ENCODE measurements around the gene CA5A. TPM values are rescaled to one million over a fixed set of nuclear protein-coding genes. Genes with fewer than 3 reads are reported as not detected.
"Not testable (repeated sequence)": the region's sequence is repeated elsewhere in the genome, so short reads cannot be mapped to it uniquely, and the experiment has no call there.

The CA5A gene
- total and polyA plus RNA-seq, 9 donors, result 0.02 to 0.05 TPM; not detected in 7

DNA sequence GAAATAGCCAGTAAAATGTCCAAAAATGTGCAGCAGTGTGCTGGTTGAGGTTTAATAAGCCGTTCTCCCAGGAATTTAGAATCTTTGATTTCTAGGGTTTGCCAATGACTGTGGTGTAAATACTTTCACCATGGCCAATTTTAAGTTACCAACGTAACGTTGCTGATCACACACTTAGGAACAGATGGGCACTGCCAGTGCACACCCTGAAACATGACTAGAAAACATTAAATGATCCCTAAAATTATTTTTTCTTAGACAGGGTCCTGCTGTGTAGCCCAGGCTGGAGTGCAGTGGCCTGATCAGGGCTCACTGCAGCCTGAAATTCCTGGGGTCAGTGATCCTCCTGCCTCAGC is 3.2 kb downstream of the CA5A start:
- intact Hi-C loops (cut with DNase I), result no loop called here
- Histone ChIP-seq H3K27me3 (no peaks in the 10 kb centered on the region), H3K27ac (no peak overlapping the region), H3K9me3 (no peaks in the 10 kb centered on the region), H3K4me3 (no peak overlapping the region), H3K4me1 (ENCODE audit: insufficient read depth) (no peaks in the 10 kb centered on the region), H3K36me3 (no peaks in the 10 kb centered on the region)
- no peak for DNase-seq
- WGBS, 3 donors, result 88 to 97% (median 90%) methylated on average over 3 of the region's 3 CpGs
- TF ChIP-seq, protein P1, sequence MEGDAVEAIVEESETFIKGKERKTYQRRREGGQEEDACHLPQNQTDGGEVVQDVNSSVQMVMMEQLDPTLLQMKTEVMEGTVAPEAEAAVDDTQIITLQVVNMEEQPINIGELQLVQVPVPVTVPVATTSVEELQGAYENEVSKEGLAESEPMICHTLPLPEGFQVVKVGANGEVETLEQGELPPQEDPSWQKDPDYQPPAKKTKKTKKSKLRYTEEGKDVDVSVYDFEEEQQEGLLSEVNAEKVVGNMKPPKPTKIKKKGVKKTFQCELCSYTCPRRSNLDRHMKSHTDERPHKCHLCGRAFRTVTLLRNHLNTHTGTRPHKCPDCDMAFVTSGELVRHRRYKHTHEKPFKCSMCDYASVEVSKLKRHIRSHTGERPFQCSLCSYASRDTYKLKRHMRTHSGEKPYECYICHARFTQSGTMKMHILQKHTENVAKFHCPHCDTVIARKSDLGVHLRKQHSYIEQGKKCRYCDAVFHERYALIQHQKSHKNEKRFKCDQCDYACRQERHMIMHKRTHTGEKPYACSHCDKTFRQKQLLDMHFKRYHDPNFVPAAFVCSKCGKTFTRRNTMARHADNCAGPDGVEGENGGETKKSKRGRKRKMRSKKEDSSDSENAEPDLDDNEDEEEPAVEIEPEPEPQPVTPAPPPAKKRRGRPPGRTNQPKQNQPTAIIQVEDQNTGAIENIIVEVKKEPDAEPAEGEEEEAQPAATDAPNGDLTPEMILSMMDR (IDR thresholded peaks at IDR 0.05), result no peak
- TF ChIP-seq POLR2A (IDR thresholded peaks at IDR 0.05), result no peak

DNA sequence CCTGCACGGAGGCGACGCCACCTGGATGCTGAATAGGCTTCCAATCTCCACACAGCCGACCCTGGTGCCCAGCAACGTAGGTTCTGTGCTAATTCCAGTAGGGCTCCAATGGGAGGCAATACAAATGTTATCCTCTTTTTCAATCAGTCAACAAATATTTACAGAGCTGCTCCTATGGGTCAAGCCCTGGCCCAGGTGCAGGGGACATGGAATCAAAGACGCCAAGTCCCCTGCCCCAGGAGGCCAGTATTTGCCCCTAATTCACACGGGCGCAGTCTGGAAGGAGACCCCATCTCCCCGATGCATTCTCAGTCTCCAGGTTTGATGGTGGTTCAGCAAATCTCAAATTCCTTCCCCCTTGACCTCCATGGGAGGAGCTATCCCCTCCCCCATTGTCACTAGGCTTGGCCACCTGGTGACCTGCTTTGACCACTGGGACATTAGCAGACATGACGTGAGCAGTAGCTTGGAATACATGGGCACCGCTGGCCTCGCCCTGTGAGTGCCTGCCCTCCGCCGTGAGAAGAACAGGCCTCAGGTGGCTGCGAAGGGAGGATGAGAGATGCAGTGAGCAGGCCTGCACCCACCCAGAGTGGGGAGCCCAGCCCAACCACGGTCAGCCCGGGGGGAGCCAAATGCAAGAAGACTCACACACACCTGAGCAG is 3.7 kb downstream of the CA5A start:
- H3K9me3 ChIP-seq; H3K36me3 ChIP-seq; H3K27ac ChIP-seq; H3K4me1 ChIP-seq (ENCODE audit: insufficient read depth); H3K4me3 ChIP-seq; H3K27me3 ChIP-seq; DNase-seq; intact Hi-C loops (cut with DNase I): not testable (repeated sequence)
- 95 to 96% (median 96%) methylated on average over 17 of the region's 17 CpGs for WGBS, 3 donors

GRCh38 chr16:87931504-87931903 is 4.8 kb downstream of the CA5A start:
- Histone ChIP-seq H3K4me1 (ENCODE audit: insufficient read depth) (no peaks in the 10 kb centered on the region), H3K36me3 (no peaks in the 10 kb centered on the region), H3K27me3 (no peaks in the 10 kb centered on the region), H3K27ac (no peak overlapping the region), H3K9me3 (no peaks in the 10 kb centered on the region), H3K4me3 (no peak overlapping the region)
- DNase-seq, result peak in 2 of 5 donors; percentile 20 to 61
- 16 to 22% (median 18%) methylated on average over 17 of the region's 17 CpGs for WGBS, 3 donors
- no peak for TF ChIP-seq POLR2A (IDR thresholded peaks at IDR 0.05)
- no peak for TF ChIP-seq EP300 (IDR thresholded peaks at IDR 0.05)
- TF ChIP-seq, protein P1 (IDR thresholded peaks at IDR 0.05), result no peak
- intact Hi-C loops (cut with DNase I), result no loop called here

- no peaks in the 10 kb centered on the region for H3K4me1 ChIP-seq (ENCODE audit: insufficient read depth)
- 55 to 70% (median 66%) methylated on average over 11 of the region's 11 CpGs for WGBS, 3 donors
- H3K27ac ChIP-seq, result no peak overlapping the region
- no peak for DNase-seq
- no peaks in the 10 kb centered on the region for H3K27me3 ChIP-seq
- H3K9me3 ChIP-seq, result no peaks in the 10 kb centered on the region
- no peak overlapping the region for H3K4me3 ChIP-seq
- intact Hi-C loops (cut with DNase I), result no loop called here
- no peaks in the 10 kb centered on the region for H3K36me3 ChIP-seq
- TF ChIP-seq EP300 (IDR thresholded peaks at IDR 0.05), result no peak
- no peak for TF ChIP-seq POLR2A (IDR thresholded peaks at IDR 0.05)
- TF ChIP-seq, protein P1 (IDR thresholded peaks at IDR 0.05), result no peak
Observed at GRCh38 chr16:87930456-87930855, 5.9 kb downstream of the CA5A start.

- intact Hi-C loops (cut with DNase I), result no loop called here
- Histone ChIP-seq H3K4me3 (no peak overlapping the region), H3K4me1 (ENCODE audit: insufficient read depth) (no peaks in the 10 kb centered on the region), H3K9me3 (no peaks in the 10 kb centered on the region), H3K27me3 (no peaks in the 10 kb centered on the region), H3K27ac (no peak overlapping the region), H3K36me3 (no peaks in the 10 kb centered on the region)
- no peak for DNase-seq
- TF ChIP-seq POLR2A (IDR thresholded peaks at IDR 0.05) (no peak), EP300 (IDR thresholded peaks at IDR 0.05) (no peak)
- TF ChIP-seq, protein P1 (IDR thresholded peaks at IDR 0.05), result no peak
- 62 to 74% (median 69%) methylated on average over 7 of the region's 7 CpGs for WGBS, 3 donors
Observed at GRCh38 chr16:87929986-87930385, 6.3 kb downstream of the CA5A start.
